HTR-8/SVneo (cell line): ENCODE results near the gene NPHP4.

ENCODE experiments used
- DNase-seq: peaks from one replicate; pipeline ENCODE4 v3.0.0; 2011; ENCODE audit warnings: low spot score, mixed read lengths; ENCODE audit not compliant: insufficient read length
- FAIRE-seq: peaks from 2 replicates; lab custom pipeline; 2011; peaks lifted over from hg19 to GRCh38; lab: Jason Lieb, UNC

The NPHP4 gene

DNA sequence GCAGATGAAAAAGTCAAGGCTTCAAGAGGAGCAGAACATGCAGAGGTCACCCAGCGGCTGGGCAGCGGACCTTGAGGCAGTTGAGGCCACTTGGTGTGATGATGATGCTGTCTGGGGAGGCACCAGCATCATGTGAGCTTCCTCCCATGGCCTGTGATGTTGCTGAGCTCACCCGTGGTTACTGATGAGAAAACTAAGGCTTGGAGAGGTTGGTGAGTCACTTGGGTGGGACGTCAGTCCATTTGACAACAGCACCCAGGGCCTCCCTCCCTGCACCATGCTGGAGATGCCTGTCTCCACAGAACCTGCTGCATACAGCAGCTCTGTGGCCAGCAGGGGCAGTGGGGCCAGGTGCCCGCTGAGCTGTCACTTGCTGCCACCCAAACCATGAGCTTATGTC is 146.8 kb downstream of the NPHP4 start:
- DNase-seq = no peak
- FAIRE-seq = no peak

DNA sequence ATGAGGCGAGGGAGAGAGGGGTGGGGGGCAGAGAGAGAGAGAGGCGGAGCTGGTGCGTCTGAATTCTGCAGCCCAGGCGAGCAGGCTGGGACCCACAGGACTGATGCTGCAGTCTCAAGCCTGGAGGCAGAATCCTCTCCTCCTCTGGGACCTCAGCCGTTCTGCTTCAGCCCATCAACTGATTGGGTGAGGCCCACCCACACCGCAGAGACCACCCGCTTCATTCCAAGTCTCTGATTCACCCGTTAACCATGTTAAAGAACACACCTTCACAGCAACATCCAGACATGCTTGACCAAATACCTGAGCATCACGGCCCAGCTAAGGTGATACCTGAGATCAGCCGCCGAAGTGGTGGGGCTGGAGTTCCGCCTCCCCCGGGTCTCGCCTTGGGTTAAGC is 147.8 kb downstream of the NPHP4 start:
- FAIRE-seq = no peak

DNA sequence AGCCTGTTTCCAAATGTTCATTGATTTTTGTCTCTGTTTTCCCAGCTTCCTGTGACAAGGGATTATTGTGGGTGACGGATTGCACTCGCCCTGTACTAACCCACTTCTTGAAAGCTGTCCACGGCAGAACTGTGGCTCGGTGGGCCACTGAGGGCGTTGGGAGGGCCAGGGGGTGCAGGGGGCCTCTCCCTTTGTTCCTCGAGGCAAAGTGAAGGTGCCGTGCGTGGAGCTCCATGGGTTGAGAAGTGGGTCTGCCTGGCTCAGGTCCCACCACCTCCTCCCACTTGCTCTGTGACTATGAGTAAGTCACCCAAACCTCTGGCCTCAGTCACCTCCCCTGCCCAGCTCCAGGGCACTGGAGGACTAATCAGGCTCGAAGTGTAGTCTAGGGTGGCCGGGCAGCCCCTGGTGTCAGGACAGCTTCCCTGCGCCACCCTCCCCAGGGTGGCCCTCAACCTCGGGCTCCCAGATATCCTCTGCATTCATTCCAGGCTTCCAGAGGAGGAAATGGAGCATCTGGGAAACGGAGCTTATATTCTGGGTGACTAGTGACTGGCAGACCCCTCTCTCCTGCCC is 148.6 kb downstream of the NPHP4 start:
- FAIRE-seq (no peak), DNase-seq (no peak)

More for the DNA sequence above, 147.8 kb downstream of the NPHP4 start:
- DNase-seq = no peak

DNA sequence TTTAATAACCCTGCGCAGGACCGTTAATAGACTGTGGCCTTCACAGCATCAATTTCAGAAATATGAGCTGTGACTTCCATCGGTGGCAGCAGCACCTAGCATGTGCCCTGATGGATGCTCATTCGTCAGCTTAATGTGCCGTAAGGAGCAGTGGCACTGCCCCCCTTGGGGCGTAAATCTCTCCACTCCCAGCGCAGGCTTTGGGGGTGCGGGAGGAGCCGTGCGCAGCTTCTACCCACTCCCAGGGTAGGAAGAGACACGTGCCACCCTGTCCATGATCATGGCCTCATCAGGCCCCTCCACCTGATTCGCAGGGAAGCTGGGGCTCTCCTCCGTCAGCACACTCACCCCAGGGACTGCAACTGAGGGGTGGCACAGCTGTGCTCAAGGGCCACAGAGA is 149.5 kb downstream of the NPHP4 start:
- FAIRE-seq = no peak
- DNase-seq = no peak

DNA sequence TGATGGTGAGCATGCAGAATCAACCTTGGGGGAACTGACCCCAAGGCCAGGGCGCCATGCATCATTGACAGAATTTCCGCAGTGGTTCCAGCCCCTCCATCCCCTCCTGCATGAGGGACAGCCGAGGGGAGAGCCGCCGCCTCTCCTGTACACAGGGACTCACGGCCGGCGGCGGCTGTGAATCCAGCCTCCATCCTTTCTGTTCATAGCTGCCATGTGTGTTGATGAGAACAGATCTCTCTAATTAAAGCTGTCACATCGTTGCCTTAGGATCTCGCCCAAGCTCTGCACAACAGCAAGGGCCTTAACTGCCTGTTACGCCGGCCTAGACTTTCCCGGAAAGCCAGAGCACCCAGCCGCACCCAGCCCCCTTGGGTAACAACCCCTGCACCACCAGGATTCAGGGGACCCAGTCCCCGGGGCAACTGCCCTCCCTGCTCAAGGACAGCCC is 151.6 kb downstream of the NPHP4 start:
- FAIRE-seq (no peak), DNase-seq (no peak)

DNA sequence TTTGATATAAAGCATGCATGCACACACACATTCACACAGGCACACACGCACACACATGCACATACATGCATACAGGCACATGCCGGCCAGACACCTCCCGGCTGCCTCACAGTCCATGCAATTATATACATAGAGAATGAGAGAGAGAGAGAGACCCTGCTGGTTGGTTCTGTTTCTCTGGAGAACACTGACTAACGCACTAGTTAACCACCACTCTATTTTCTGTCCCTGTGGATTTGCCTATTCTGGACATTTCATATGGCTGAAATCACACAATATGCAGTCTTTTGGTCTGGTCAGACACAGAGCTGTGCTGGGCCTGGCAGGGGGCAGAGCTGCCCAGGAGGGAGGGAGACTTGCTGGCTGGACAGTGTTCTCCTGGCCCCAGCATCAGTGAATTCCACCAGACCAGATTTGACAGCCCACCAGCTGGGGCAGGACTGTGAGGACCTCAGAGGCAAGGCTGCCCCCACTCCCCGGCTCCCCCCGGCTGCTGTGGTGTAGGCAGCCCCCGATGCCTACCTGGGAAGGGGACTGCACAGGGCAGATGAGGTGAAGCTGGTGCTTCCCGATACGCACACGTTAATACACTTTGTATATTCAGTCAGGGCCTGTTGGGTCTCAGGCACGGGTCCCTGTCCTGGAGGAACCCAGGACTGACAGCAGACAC is 152.2 kb downstream of the NPHP4 start:
- FAIRE-seq (no peak), DNase-seq (no peak)

DNA sequence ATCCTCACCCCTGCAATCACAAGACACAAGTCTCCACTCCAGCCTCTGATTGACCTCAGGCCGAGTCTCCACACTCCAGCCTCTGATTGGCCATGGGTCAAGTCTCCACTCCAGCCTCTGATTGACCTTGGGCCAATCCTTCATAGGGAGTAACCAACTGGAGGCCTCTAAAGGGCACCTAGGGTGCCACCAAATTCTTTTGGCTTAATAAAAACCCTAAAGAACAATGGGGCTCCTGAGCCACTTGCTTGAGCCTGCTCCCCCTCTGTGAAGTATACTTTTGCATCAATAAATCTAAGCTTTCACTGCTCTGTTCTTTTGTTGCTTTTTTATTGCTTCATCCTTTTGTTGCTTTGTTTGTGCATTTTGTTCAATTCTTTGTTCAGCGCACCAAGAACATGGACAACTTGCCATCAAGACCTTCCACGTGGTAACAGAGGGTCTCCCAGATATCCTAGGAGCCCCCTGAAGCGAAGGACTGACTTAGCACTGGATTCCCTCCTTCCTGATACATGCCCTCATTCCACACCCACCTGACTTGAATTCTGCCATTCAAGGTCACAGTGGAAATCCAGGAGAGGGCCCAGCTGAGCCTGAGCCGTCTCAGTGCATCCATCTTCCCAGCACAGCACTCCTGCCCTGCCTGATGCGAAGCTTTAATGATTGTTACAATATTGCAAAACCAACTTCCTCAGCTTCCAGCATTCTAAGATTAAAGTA is 152.9 kb downstream of the NPHP4 start:
- DNase-seq (no peak), FAIRE-seq (no peak)

DNA sequence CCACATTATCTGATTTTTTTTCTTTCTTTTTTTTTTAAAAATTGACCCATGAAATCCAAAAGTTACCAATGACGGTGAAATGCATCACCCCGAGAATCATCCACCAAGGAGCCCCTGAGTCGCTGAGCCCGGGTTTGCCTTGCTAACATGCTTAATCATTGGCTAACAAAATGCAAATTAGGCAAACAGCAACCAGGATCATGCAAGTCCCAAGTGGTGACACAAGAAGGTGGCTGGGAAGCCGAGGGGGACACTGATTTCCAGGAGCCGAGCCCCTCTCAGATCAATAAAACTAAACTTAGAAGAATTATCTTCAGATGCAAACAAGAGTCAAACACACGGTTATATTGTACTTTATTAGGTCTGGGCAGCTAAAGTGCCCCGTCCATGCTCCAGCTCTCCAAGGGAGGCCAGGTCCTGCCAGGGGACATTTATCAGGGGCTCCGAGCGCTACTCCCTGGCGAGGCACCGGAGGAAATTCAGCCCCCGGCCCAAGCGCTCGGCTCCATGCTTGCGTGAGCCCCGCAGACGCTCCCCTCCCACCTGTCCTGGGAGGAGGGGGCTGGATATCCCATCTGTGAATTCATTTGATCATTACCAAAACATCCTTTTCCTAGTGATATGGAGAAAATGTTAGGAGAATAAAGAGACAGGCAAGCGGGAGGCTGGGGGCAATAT is 154.1 kb downstream of the NPHP4 start:
- DNase-seq (no peak), FAIRE-seq (no peak)

DNA sequence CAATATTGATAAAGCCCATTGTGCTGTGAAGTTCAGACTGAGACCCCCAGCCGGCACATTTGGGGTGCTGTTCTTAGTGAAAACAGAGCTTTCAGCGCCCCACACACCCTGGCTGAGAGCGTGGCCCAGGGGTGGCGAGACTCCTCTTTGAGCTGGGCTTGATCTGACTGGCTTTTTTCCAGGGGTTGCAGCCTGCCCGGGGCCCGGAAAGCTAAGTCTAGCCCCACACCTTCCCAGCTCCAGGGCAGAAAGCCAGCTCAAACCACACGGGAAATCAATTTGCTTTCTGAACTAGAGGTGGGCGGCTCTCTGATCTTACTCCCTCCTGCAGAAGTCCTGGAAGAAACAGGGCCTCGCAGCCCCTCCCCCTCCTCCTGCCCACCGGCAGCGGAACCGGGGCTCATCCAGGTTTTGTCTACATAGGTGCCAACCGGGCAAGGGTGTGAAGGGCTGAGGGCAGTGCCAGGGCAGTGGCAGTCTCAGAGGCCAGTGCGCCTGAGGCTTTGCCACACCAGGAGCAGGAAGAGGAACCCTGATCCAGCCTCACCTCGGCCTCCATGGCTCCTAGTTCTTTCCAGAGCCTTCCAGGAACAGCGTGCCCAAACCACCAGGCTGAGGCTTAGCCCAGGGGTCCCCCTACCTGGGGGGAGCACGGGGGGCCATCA is 155.3 kb downstream of the NPHP4 start:
- DNase-seq = no peak
- no peak for FAIRE-seq

DNA sequence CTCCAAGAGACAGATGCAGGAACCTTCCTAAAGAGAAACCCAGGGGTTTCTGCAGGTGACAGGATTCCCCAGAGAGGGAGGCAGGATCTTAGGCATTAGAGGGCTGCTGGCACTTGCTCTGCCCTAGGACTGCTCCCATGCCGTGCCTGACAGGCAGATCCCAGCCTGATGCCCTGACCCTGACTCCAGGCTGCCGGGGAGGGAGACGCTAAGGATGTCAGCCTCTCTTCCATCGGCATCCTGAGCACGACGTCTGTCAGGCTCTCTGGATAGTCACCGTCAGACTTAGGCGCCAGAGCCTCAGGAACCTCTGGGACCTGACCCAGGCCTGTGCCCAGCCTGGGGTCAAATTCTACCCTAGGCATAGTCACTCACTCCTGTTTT is 157.1 kb downstream of the NPHP4 start:
- DNase-seq = no peak
- no peak for FAIRE-seq

DNA sequence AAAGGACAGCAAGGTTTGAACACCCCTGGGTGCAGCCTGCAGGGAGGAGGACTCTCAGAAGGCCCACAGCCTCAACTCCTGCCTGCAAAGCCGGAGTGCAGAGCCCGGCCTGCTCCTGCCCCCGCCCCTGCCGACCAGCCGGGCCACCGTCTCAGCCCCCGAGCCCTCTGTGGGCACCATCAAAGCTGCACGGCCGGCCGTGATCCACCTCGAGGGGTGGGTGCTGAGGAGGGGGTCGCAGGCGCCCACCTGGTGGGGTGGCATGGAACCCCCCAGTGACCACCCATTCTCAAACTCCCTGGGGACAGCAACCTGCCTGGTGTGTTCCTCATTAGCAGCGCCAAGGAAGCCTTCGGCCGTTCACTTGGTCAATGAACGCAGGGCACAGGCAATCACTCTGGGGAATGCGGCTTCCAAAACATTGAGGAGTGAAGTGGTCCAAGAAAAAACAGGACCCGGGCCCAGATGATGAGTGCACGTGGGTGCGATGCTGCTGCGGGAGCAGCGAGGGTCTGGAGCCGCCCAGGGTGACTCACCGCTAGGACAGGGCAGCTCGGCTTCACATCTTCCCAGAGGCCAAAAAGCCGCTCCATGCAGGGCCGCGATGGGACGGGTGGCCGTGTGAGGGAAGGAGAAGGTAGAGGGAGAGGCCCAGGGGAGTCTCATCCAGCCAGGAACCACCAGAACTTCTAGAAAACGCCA is 157.6 kb downstream of the NPHP4 start:
- DNase-seq (no peak), FAIRE-seq (no peak)

DNA sequence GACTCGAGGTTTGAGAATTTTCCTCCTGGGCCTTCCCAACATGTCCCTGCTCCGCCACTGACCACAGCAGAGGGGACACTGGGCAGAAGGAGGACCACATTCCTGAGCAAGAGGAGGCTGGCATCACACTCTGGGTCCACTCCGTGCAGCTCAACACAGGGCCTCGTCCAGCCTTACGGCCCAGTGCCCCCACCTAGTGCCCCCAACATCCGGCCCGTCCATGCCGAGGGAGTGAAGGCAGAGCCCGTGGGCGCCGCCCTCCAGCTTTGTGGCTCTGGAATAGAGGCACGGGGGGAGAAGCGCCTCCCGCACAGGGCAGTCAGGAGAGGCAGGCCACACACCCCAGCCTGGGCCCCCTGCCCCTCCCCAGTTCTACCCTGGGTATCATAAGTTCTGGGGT is 158.3 kb downstream of the NPHP4 start:
- FAIRE-seq = no peak
- DNase-seq = no peak

DNA sequence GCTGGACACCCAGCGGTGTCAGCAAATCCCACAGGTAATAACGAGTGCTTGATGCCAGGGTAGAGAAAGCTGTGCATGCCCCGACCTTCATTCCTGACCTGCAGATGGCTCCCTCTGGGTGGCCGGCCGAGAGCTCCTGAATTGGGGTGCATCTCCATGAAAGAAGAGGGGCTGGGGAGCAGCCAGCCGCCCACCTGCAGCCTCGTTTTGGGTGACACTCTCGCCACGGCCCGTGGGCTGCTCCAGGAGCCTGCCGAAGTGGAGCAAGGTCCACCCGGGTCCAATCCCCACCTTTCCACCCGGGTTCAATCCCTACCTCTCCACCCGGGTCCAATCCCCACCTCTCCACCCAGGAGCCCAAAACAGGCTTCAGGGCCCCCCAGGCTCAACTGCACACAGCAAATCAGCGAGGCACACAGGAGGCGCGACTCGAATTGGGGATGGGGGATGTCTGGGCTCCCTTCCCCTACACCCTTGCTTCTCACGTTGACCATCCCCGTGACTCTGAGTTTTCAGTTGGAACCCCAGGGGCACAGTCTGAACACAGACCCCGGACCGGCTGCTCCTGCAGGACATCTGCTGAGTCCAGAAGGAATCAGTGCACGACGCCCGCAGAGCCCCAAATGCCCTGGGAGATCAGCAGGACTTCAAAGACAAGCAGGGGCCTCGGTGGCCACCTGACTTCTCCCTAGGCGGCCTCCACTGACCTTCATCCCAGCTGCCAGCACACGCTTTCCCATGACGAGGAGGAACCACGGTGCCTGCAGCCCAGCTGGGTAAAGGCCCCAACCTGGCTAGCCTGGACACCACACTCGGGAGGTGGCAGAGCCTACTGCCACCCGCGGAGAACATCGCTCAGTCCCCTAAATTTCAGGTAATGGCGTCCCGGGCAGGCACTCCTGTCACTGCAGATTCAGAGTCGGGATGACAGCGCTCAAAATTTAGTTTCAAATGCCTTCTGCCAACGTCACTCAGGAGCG is 159.0 kb downstream of the NPHP4 start:
- DNase-seq (no peak), FAIRE-seq (no peak)

DNA sequence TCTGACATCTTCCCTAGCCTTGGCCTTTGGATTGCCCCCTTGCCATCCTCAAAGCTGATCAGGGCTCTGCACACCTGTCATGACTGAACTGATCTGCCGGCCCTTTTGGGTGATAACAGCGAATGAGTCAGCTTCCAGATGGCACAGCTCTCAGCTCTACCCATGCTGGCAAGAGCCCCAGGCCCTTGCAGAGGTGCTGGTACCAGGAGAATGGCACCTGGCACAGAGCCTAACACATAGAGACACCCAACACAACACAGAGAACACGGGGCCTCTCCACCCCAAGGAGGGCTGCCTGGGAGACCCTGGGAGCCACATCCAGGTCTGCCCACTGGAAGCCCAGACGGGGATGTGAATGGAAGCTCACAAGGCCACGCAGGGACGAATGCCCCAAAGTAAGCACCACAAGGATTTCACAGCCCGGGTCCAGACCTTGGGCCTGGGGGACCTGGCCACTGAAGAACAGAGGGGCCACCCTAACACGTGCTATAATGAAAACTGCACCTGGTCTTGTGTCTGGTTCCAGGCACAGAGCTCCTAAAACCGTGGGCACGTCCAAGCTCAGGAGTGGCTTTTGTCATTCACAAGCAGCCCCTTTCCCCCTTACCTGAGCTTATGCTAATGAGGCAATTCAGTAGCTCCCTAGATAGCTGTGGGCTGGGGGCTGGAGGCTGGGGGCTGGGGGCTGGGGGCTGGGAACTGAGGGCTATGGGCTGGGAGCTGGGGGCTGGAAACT is 160.5 kb downstream of the NPHP4 start:
- no peak for FAIRE-seq

DNA sequence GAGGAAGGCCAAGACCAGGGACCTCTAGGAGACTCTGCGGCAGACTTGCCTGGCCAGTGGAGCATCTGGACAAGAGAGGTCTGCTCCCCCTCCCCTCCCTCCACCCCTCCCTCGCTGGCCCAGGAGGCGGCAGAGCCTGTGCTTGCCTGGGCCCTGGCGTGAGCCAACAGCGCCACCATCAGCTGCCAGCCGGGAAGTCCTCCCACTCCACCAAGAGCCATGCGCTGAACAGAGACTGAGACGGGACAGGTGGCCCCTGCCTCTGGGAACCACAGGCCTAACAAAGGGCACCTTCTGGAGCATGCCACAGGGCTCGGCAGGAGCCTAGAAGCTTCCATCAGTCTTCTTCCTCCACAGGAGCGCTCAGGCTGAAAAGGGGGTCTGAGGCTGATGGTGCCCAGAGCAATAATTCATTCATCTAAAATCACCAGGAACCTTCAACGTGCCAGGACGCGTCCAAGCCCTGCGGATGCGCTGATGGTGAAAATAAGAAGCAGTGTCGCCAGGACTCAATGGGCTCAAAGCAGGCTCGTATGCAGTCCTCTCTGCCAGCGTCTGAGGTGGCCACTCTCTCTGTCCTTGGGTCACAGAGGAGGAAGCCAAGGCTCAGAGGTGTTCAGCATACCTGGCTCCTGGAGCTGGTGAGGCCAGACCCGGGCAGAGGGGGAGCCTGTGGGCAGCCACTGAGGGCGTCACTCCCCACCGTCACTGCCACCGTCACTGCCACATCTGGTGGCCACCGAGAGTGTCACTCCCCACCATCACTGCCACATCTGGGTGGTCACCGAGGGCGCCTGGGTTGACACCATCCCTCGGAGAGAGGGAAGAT is 161.2 kb downstream of the NPHP4 start:
- FAIRE-seq (no peak), DNase-seq (no peak)

More for the DNA sequence above, 160.5 kb downstream of the NPHP4 start:
- DNase-seq = no peak

DNA sequence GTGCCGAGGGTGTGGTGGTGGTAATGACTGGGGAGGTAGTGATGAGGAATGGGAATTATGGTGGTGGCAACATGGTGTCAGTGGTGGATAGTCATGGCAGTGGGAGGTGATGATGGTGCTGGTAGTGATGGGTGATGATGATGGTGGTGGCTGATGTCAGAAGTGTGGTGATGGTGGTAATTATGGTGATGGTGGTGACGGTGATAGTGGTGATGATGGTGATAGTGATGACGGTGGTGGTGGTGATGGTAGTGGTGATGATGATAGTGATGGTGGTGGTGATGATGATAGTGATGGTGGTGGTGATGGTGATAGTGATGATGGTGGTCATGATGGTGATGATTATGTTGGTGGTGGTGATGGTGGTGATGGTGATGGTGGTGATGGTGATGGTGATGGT is 162.8 kb downstream of the NPHP4 start:
- FAIRE-seq = peak; percentile 75
- no peak for DNase-seq

DNA sequence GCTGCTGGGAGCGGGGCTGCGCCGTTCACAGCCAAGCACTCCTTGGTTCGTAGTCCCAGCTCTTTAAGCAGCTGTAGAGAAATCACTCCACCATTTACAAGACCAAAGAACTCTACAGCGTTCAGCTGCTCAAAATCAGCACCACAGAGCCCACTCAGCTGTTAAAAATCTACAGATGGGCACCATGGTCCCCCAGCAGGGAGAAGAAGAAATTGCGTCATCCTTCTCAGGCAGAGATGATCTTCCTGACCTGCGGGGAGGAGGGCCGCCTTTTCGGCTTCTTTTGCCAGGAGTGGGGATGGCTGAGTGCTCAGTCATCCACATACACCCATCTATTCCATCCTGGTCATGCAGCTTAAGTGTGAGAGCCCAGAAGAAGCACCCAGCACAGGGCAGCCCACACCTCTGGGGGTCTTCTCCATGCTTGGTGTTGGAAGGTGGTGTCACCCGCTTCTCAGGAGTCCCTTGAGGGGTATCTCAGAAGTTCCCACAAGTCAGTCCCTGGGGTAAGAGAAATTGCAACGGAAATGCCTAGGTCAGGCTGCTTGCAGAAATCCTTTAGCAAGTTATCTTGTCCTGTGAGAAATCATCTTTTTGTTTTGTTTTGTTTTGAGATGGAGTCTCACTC is 163.8 kb downstream of the NPHP4 start:
- FAIRE-seq (no peak), DNase-seq (no peak)
